Hematopoietic multipotent progenitor cell treated with erythropoietin and hydrocortisone succinate and interleukin-3 and kit ligand, for 8 days (in vitro differentiated cells): ENCODE measurements around the gene SORCS2.

Experiments
- DNase-seq: peaks from one replicate; pipeline ENCODE4 v3.0.0-alpha.2; 2015

The SORCS2 gene

GRCh38 chr4:7727749-7728148, 535.4 kb downstream of the SORCS2 start:
- DNase-seq, result no peak

GRCh38 chr4:7731437-7731836, 539.1 kb downstream of the SORCS2 start:
- DNase-seq, result no peak

- no peak for DNase-seq
Observed at GRCh38 chr4:7732263-7732662, 539.9 kb downstream of the SORCS2 start.

GRCh38 chr4:7733201-7733600, 540.9 kb downstream of the SORCS2 start:
- no peak for DNase-seq

GRCh38 chr4:7733801-7734650, 541.7 kb downstream of the SORCS2 start:
- no peak for DNase-seq

GRCh38 chr4:7734651-7735260, 542.4 kb downstream of the SORCS2 start:
- no peak for DNase-seq

- no peak for DNase-seq
Observed at GRCh38 chr4:7735395-7735794, 543.1 kb downstream of the SORCS2 start.

- no peak for DNase-seq
Observed at GRCh38 chr4:7735961-7736360, 543.6 kb downstream of the SORCS2 start.

GRCh38 chr4:7736436-7737267, 544.3 kb downstream of the SORCS2 start:
- DNase-seq, result no peak

- no peak for DNase-seq
Observed at GRCh38 chr4:7737268-7737645, 544.9 kb downstream of the SORCS2 start.

- no peak for DNase-seq
Observed at GRCh38 chr4:7737752-7738457, 545.6 kb downstream of the SORCS2 start.

GRCh38 chr4:7738458-7739076, 546.2 kb downstream of the SORCS2 start:
- no peak for DNase-seq

GRCh38 chr4:7739077-7739917, 547.0 kb downstream of the SORCS2 start:
- no peak for DNase-seq

- DNase-seq, result no peak
Observed at GRCh38 chr4:7739918-7740865, 547.9 kb downstream of the SORCS2 start.

GRCh38 chr4:7740866-7741525, 548.7 kb downstream of the SORCS2 start:
- no peak for DNase-seq

- DNase-seq, result no peak
Observed at GRCh38 chr4:7741946-7742806, 549.8 kb downstream of the SORCS2 start.

- DNase-seq, result no peak
Observed at GRCh38 chr4:7742807-7743280, 550.5 kb downstream of the SORCS2 start.

GRCh38 chr4:7744142-7744804, 551.9 kb downstream of the SORCS2 start:
- no peak for DNase-seq
